ENCODE results near the gene LRTM1.

LRTM1 gene

GRCh38 chr3:54928046-54928770 lies at the start of gene LRTM1:
Gene LRTM1, minus strand, starts transcription at chr3:54928059. Its CDS starts 148 bp downstream, at chr3:54927911.
- DNase-seq (ENCODE audit: low read depth): no peak

GRCh38 chr3:54977439-54977838 lies 49.6 kb upstream of the LRTM1 start:
- DNase-seq (ENCODE audit: low read depth): no peak

GRCh38 chr3:54970895-54971294 lies 43.0 kb upstream of the LRTM1 start:
- no peak for DNase-seq (ENCODE audit: low read depth)

- no peak for DNase-seq (ENCODE audit: low read depth)
Measured at GRCh38 chr3:54969652-54970051, 41.8 kb upstream of the LRTM1 start.

GRCh38 chr3:54968546-54969172 lies 40.8 kb upstream of the LRTM1 start:
- no peak for DNase-seq (ENCODE audit: low read depth)

- DNase-seq (ENCODE audit: low read depth): no peak
Measured at GRCh38 chr3:54967731-54968161, 39.9 kb upstream of the LRTM1 start.

- DNase-seq (ENCODE audit: low read depth): no peak
Measured at GRCh38 chr3:54966979-54967378, 39.1 kb upstream of the LRTM1 start.

GRCh38 chr3:54965746-54966145 lies 37.9 kb upstream of the LRTM1 start:
- DNase-seq (ENCODE audit: low read depth): no peak

- no peak for DNase-seq (ENCODE audit: low read depth)
Measured at GRCh38 chr3:54964081-54964480, 36.2 kb upstream of the LRTM1 start.

- DNase-seq (ENCODE audit: low read depth): no peak
Measured at GRCh38 chr3:54963641-54964040, 35.8 kb upstream of the LRTM1 start.

GRCh38 chr3:54962200-54962599 lies 34.3 kb upstream of the LRTM1 start:
- no peak for DNase-seq (ENCODE audit: low read depth)

GRCh38 chr3:54960701-54961100 lies 32.8 kb upstream of the LRTM1 start:
- no peak for DNase-seq (ENCODE audit: low read depth)

- DNase-seq (ENCODE audit: low read depth): no peak
Measured at GRCh38 chr3:54960082-54960481, 32.2 kb upstream of the LRTM1 start.

GRCh38 chr3:54957711-54958110 lies 29.9 kb upstream of the LRTM1 start:
- no peak for DNase-seq (ENCODE audit: low read depth)

GRCh38 chr3:54955941-54956340 lies 28.1 kb upstream of the LRTM1 start:
- DNase-seq (ENCODE audit: low read depth): no peak

- DNase-seq (ENCODE audit: low read depth): no peak
Measured at GRCh38 chr3:54955496-54955895, 27.6 kb upstream of the LRTM1 start.

- no peak for DNase-seq (ENCODE audit: low read depth)
Measured at GRCh38 chr3:54954521-54954920, 26.7 kb upstream of the LRTM1 start.

GRCh38 chr3:54954022-54954421 lies 26.2 kb upstream of the LRTM1 start:
- DNase-seq (ENCODE audit: low read depth): no peak

GRCh38 chr3:54951405-54951804 lies 23.5 kb upstream of the LRTM1 start:
- no peak for DNase-seq (ENCODE audit: low read depth)

GRCh38 chr3:54950391-54951003 lies 22.6 kb upstream of the LRTM1 start:
- DNase-seq (ENCODE audit: low read depth): no peak

- no peak for DNase-seq (ENCODE audit: low read depth)
Measured at GRCh38 chr3:54949491-54950044, 21.7 kb upstream of the LRTM1 start.

- no peak for DNase-seq (ENCODE audit: low read depth)
Measured at GRCh38 chr3:54941690-54942362, 14.0 kb upstream of the LRTM1 start.

Data from stimulated activated CD8-positive, alpha-beta memory T cell treated with anti-CD3 and anti-CD28 coated beads, Interleukin-7, amount 100 ng/mL, for 24 hours (primary cell).